ENCODE measurements around the gene UCN3.

UCN3 gene

GRCh38 chr10:5349362-5349761, 15.4 kb upstream of the UCN3 start:
- Mint-ChIP-seq H3K27me3 (ENCODE audit: low read depth) (peaks cover 5% of the 10 kb centered on the region), H3K36me3 (ENCODE audit: low read depth) (no peaks in the 10 kb centered on the region), H3K27ac (no peak overlapping the region), H3K4me1 (ENCODE audit: low read depth) (no peaks in the 10 kb centered on the region), H3K4me3 (no peak overlapping the region), H3K9me3 (no peaks in the 10 kb centered on the region)
- DNase-seq (ENCODE audit: low spot score): no peak

GRCh38 chr10:5354068-5354467, 10.7 kb upstream of the UCN3 start:
- peaks cover 8% of the 10 kb centered on the region for H3K4me1 Mint-ChIP-seq (ENCODE audit: low read depth)
- H3K9me3 Mint-ChIP-seq: no peaks in the 10 kb centered on the region
- no peak for DNase-seq (ENCODE audit: low spot score)
- no peak overlapping the region for H3K27ac Mint-ChIP-seq
- no peaks in the 10 kb centered on the region for H3K36me3 Mint-ChIP-seq (ENCODE audit: low read depth)
- no peak overlapping the region for H3K4me3 Mint-ChIP-seq
- peaks cover 10% of the 10 kb centered on the region for H3K27me3 Mint-ChIP-seq (ENCODE audit: low read depth)

- Mint-ChIP-seq H3K27me3 (ENCODE audit: low read depth) (peaks cover 14% of the 10 kb centered on the region), H3K9me3 (no peaks in the 10 kb centered on the region), H3K4me1 (ENCODE audit: low read depth) (peaks cover 8% of the 10 kb centered on the region), H3K27ac (no peak overlapping the region), H3K4me3 (no peak overlapping the region), H3K36me3 (ENCODE audit: low read depth) (no peaks in the 10 kb centered on the region)
- no peak for DNase-seq (ENCODE audit: low spot score)
These were observed 9.0 kb upstream of the UCN3 start for GRCh38 chr10:5355594-5356301.

- Mint-ChIP-seq H3K4me1 (ENCODE audit: low read depth) (peaks cover 8% of the 10 kb centered on the region), H3K27ac (no peak overlapping the region), H3K36me3 (ENCODE audit: low read depth) (no peaks in the 10 kb centered on the region), H3K9me3 (no peaks in the 10 kb centered on the region), H3K4me3 (no peak overlapping the region), H3K27me3 (ENCODE audit: low read depth) (peaks cover 13% of the 10 kb centered on the region)
- DNase-seq (ENCODE audit: low spot score): no peak
These were observed 8.4 kb upstream of the UCN3 start for GRCh38 chr10:5356302-5356763.

GRCh38 chr10:5360318-5360915, 4.3 kb upstream of the UCN3 start:
- Mint-ChIP-seq H3K27ac (no peak overlapping the region), H3K9me3 (no peaks in the 10 kb centered on the region), H3K4me3 (no peak overlapping the region), H3K36me3 (ENCODE audit: low read depth) (no peaks in the 10 kb centered on the region), H3K27me3 (ENCODE audit: low read depth) (peaks cover 16% of the 10 kb centered on the region), H3K4me1 (ENCODE audit: low read depth) (peaks cover 8% of the 10 kb centered on the region)
- DNase-seq (ENCODE audit: low spot score): no peak

- no peak for DNase-seq (ENCODE audit: low spot score)
- no peaks in the 10 kb centered on the region for H3K9me3 Mint-ChIP-seq
- no peaks in the 10 kb centered on the region for H3K4me1 Mint-ChIP-seq (ENCODE audit: low read depth)
- H3K27me3 Mint-ChIP-seq (ENCODE audit: low read depth): peaks cover 24% of the 10 kb centered on the region
- no peak overlapping the region for H3K4me3 Mint-ChIP-seq
- H3K36me3 Mint-ChIP-seq (ENCODE audit: low read depth): no peaks in the 10 kb centered on the region
- no peak overlapping the region for H3K27ac Mint-ChIP-seq
These were observed 2.8 kb upstream of the UCN3 start for GRCh38 chr10:5361966-5362365.

GRCh38 chr10:5362873-5363272, 1.9 kb upstream of the UCN3 start:
- Mint-ChIP-seq H3K27ac (no peak overlapping the region), H3K27me3 (ENCODE audit: low read depth) (peaks cover 31% of the 10 kb centered on the region), H3K4me1 (ENCODE audit: low read depth) (no peaks in the 10 kb centered on the region), H3K4me3 (no peak overlapping the region), H3K36me3 (ENCODE audit: low read depth) (no peaks in the 10 kb centered on the region), H3K9me3 (no peaks in the 10 kb centered on the region)
- no peak for DNase-seq (ENCODE audit: low spot score)

GRCh38 chr10:5364374-5364773, 392 bp upstream of the UCN3 start:
- Mint-ChIP-seq H3K9me3 (peaks cover 2% of the 10 kb centered on the region), H3K27me3 (ENCODE audit: low read depth) (peaks cover 26% of the 10 kb centered on the region), H3K4me1 (ENCODE audit: low read depth) (no peaks in the 10 kb centered on the region), H3K4me3 (no peak overlapping the region), H3K36me3 (ENCODE audit: low read depth) (no peaks in the 10 kb centered on the region), H3K27ac (no peak overlapping the region)
- DNase-seq (ENCODE audit: low spot score): no peak

- DNase-seq (ENCODE audit: low spot score): no peak
- peaks cover 15% of the 10 kb centered on the region for H3K9me3 Mint-ChIP-seq
- no peaks in the 10 kb centered on the region for H3K36me3 Mint-ChIP-seq (ENCODE audit: low read depth)
- H3K4me1 Mint-ChIP-seq (ENCODE audit: low read depth): no peaks in the 10 kb centered on the region
- peaks cover 22% of the 10 kb centered on the region for H3K27me3 Mint-ChIP-seq (ENCODE audit: low read depth)
- H3K4me3 Mint-ChIP-seq: no peak overlapping the region
- H3K27ac Mint-ChIP-seq: no peak overlapping the region
These were observed 1.2 kb downstream of the UCN3 start for GRCh38 chr10:5365928-5366327.

GRCh38 chr10:5369362-5370158, 4.8 kb downstream of the UCN3 start:
- no peak for DNase-seq (ENCODE audit: low spot score)
- no peak overlapping the region for H3K27ac Mint-ChIP-seq
- H3K4me1 Mint-ChIP-seq (ENCODE audit: low read depth): no peaks in the 10 kb centered on the region
- H3K36me3 Mint-ChIP-seq (ENCODE audit: low read depth): no peaks in the 10 kb centered on the region
- no peak overlapping the region for H3K4me3 Mint-ChIP-seq
- H3K27me3 Mint-ChIP-seq (ENCODE audit: low read depth): peaks cover 15% of the 10 kb centered on the region
- H3K9me3 Mint-ChIP-seq: peaks cover 18% of the 10 kb centered on the region

GRCh38 chr10:5370493-5371352, 6.0 kb downstream of the UCN3 start:
- peaks cover 15% of the 10 kb centered on the region for H3K27me3 Mint-ChIP-seq (ENCODE audit: low read depth)
- H3K36me3 Mint-ChIP-seq (ENCODE audit: low read depth): no peaks in the 10 kb centered on the region
- H3K4me3 Mint-ChIP-seq: no peak overlapping the region
- H3K9me3 Mint-ChIP-seq: peaks cover 18% of the 10 kb centered on the region
- DNase-seq (ENCODE audit: low spot score): no peak
- H3K27ac Mint-ChIP-seq: no peak overlapping the region
- H3K4me1 Mint-ChIP-seq (ENCODE audit: low read depth): no peaks in the 10 kb centered on the region

- no peaks in the 10 kb centered on the region for H3K4me1 Mint-ChIP-seq (ENCODE audit: low read depth)
- no peaks in the 10 kb centered on the region for H3K36me3 Mint-ChIP-seq (ENCODE audit: low read depth)
- no peak for DNase-seq (ENCODE audit: low spot score)
- H3K9me3 Mint-ChIP-seq: peaks cover 18% of the 10 kb centered on the region
- H3K27me3 Mint-ChIP-seq (ENCODE audit: low read depth): no peaks in the 10 kb centered on the region
- H3K4me3 Mint-ChIP-seq: no peak overlapping the region
- no peak overlapping the region for H3K27ac Mint-ChIP-seq
These were observed 8.5 kb downstream of the UCN3 start for GRCh38 chr10:5373307-5373706.

- no peak overlapping the region for H3K4me3 Mint-ChIP-seq
- no peak overlapping the region for H3K27ac Mint-ChIP-seq
- DNase-seq (ENCODE audit: low spot score): no peak
- H3K4me1 Mint-ChIP-seq (ENCODE audit: low read depth): no peaks in the 10 kb centered on the region
- no peaks in the 10 kb centered on the region for H3K27me3 Mint-ChIP-seq (ENCODE audit: low read depth)
- no peaks in the 10 kb centered on the region for H3K36me3 Mint-ChIP-seq (ENCODE audit: low read depth)
- H3K9me3 Mint-ChIP-seq: peaks cover 18% of the 10 kb centered on the region
These were observed 9.3 kb downstream of the UCN3 start for GRCh38 chr10:5373891-5374611.

Measured in T-helper 2 cell treated with Interferon-gamma antibody and Interleukin-4, amounts not matched to agents 5 μg/mL and 100 μg/mL, for 36 hours (primary cell).